Mesendoderm (in vitro differentiated cells): ENCODE data around the gene CD244.

Experiments used
- DNase-seq: peaks from one replicate; pipeline ENCODE4 v3.0.0; 2013
- H2AK5ac ChIP-seq: 2 replicates; pipeline ENCODE4 v1.6.1; 2013; ENCODE audit warnings: low read length, inconsistent platforms
- H2BK120ac ChIP-seq: 2 replicates; pipeline ENCODE4 v1.6.1; 2013; ENCODE audit warnings: low read depth, mild to moderate bottlenecking, low read length, moderate library complexity, mixed read lengths
- H2BK15ac ChIP-seq: replicated peaks from 2 replicates; pipeline ENCODE4 v1.6.1; 2013; ENCODE audit warnings: low read depth, mild to moderate bottlenecking, moderate library complexity
- H2BK5ac ChIP-seq: 2 replicates; pipeline ENCODE4 v1.6.1; 2013; ENCODE audit warnings: low read length, inconsistent platforms
- H3K18ac ChIP-seq: 2 replicates; pipeline ENCODE4 v1.6.1; 2013; ENCODE audit warnings: mild to moderate bottlenecking, low read length, mixed read lengths
- H3K23ac ChIP-seq: one replicate; pipeline ENCODE4 v1.6.1; 2013; ENCODE audit warnings: low read length
- H3K27ac ChIP-seq: 2 replicates; pipeline ENCODE4 v1.5.1; 2013; ENCODE audit warnings: low read depth, mild to moderate bottlenecking, inconsistent platforms, low read length, moderate library complexity
- H3K27me3 ChIP-seq: 2 replicates; pipeline ENCODE4 v1.6.1; 2013; ENCODE audit warnings: low read length, control low read depth, mild to moderate bottlenecking, inconsistent platforms; ENCODE audit not compliant: insufficient read depth, poor library complexity
- H3K36me3 ChIP-seq: 2 replicates; pipeline ENCODE4 v1.6.1; 2013; ENCODE audit warnings: low read length, inconsistent platforms; ENCODE audit not compliant: control insufficient read depth, insufficient read depth
- H3K4ac ChIP-seq: one replicate; pipeline ENCODE4 v1.6.1; 2013; ENCODE audit warnings: low read depth, mild to moderate bottlenecking, low read length, moderate library complexity
- H3K4me1 ChIP-seq: 2 replicates; pipeline ENCODE4 v1.6.1; 2013; ENCODE audit warnings: low read depth, low read length, inconsistent platforms; ENCODE audit not compliant: control insufficient read depth
- H3K4me2 ChIP-seq: 2 replicates; pipeline ENCODE4 v1.6.1; 2013; ENCODE audit warnings: low read length
- H3K4me3 ChIP-seq: 2 replicates; pipeline ENCODE4 v1.5.1; 2013; ENCODE audit warnings: mild to moderate bottlenecking, low read length
- H3K56ac ChIP-seq: one replicate; pipeline ENCODE4 v1.6.1; 2013; ENCODE audit warnings: low read length
- H3K79me1 ChIP-seq: 2 replicates; pipeline ENCODE4 v1.6.1; 2013; ENCODE audit warnings: low read length, inconsistent platforms
- H3K79me2 ChIP-seq: 2 replicates; pipeline ENCODE4 v1.6.1; 2013; ENCODE audit warnings: mild to moderate bottlenecking, low read length; ENCODE audit not compliant: control insufficient read depth, insufficient read depth
- H3K9ac ChIP-seq: 2 replicates; pipeline ENCODE4 v1.6.1; 2013; ENCODE audit warnings: low read length, inconsistent platforms
- H4K5ac ChIP-seq: one replicate; pipeline ENCODE4 v1.6.1; 2013; ENCODE audit warnings: low read length
- H4K8ac ChIP-seq: one replicate; pipeline ENCODE4 v1.6.1; 2013; ENCODE audit warnings: low read depth, mild to moderate bottlenecking, control low read depth, low read length, moderate library complexity
- WGBS: extraction: QIAGEN DNeasy Blood & Tissue Kit; methylation state at CpG from one replicate; pipeline ENCODE4 v1.1.7; 2013; ENCODE audit warnings: low lambda C conversion rate, missing lambda C conversion rate; ENCODE audit not compliant: insufficient coverage; ENCODE audit errors: extremely low coverage; 5-methylcytosine and 5-hydroxymethylcytosine counted together

Gene CD244

DNA sequence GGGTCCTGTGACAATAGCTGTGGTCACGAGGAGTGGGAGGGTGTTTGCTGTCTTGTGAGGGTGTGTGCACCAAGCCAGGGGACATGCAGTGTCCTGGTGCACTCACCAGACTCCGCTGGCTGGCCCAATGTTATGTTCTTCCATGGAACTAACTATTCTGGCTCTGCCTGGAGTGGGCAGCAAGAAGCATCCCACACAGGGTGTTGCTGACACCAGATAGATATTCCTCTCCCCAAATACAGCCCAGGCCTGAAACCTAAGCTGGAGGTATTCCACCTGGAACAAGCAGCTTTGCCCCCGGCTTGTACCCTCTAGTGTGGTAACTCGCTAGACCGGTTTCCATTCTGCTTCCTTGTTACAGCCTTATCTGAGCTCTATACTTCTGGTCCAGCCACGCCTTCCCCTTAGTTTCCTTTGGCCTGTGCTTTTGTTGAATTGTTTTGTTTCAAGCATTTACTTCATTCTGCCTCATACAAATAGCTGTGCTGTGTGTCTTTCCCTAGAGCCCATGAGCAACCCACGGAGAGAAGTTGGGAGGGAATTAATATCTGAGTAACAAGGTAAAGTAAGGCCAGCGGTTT, 81.4 kb downstream of the CD244 start:
- Histone ChIP-seq H3K23ac (no peak overlapping the region), H3K27ac (no peak overlapping the region), H3K4ac (no peak overlapping the region), H3K18ac (no peak overlapping the region), H3K27me3 (no peaks in the 10 kb centered on the region), H2BK5ac (no peak overlapping the region), H3K4me2 (no peak overlapping the region), H4K8ac (no peak overlapping the region), H4K5ac (no peak overlapping the region), H3K4me1 (no peaks in the 10 kb centered on the region), H3K79me2 (no peaks in the 10 kb centered on the region), H3K9ac (no peak overlapping the region), H2BK120ac (no peak overlapping the region), H2AK5ac (no peak overlapping the region), H3K36me3 (no peaks in the 10 kb centered on the region), H2BK15ac (no peak overlapping the region), H3K56ac (no peak overlapping the region), H3K79me1 (no peaks in the 10 kb centered on the region), H3K4me3 (no peak overlapping the region)
- DNase-seq = no peak
- no CpG with 5 or more reads among the region's 8 CpGs for WGBS

DNA sequence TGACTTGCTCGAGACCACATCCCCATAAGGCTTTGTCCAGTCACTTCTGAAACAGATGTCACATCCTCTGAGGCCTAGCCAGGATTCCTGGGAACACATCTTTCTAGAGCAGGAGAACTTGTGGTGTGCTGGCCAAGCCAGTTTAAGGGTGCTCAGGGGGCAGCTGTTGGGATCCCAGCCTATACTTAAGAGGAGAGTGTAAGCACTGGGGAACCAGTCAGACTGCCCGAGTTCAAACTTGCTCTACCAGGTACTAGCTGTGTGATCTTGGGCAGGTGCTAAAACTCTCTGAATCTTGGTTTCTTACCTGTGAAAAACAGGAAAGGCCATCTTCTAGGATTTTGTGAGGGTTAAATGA, 82.3 kb downstream of the CD244 start:
- H2BK120ac ChIP-seq = no peak overlapping the region
- H3K9ac ChIP-seq = no peak overlapping the region
- no peak overlapping the region for H3K23ac ChIP-seq
- no peaks in the 10 kb centered on the region for H3K36me3 ChIP-seq
- H3K4ac ChIP-seq = no peak overlapping the region
- no peak overlapping the region for H4K5ac ChIP-seq
- H3K27ac ChIP-seq = no peak overlapping the region
- H3K79me2 ChIP-seq = no peaks in the 10 kb centered on the region
- no peaks in the 10 kb centered on the region for H3K79me1 ChIP-seq
- no peak overlapping the region for H2BK5ac ChIP-seq
- no peak overlapping the region for H3K4me2 ChIP-seq
- H3K27me3 ChIP-seq = no peaks in the 10 kb centered on the region
- no peak overlapping the region for H3K56ac ChIP-seq
- no peak for DNase-seq
- no peak overlapping the region for H2AK5ac ChIP-seq
- H4K8ac ChIP-seq = no peak overlapping the region
- no peak overlapping the region for H3K18ac ChIP-seq
- no peak overlapping the region for H2BK15ac ChIP-seq
- WGBS = no CpG with 5 or more reads among the region's 2 CpGs
- H3K4me3 ChIP-seq = no peak overlapping the region
- H3K4me1 ChIP-seq = no peaks in the 10 kb centered on the region
